Calu3 (cell line): ENCODE data around the gene BLACAT1. TPM values are rescaled to one million over a fixed set of nuclear protein-coding genes. Genes with fewer than 3 reads are reported as not detected.

Source experiments
- BruUV-seq: library from RNA; stranded (reverse); fragments of 400-500 nt; replicated peaks from 2 replicates; lab custom pipeline; 2021; lab: Mats Ljungman, UMichigan
- CTCF ChIA-PET: fragments of 300-600 bp; sonication (Branson Sonifier 250); formaldehyde crosslinking; loops from one replicate; lab custom pipeline; 2022; ENCODE audit warnings: antibody characterized with exemption; lab: Charles Lee
- DNase-seq: peaks from one replicate; pipeline ENCODE4 v3.0.0; 2022
- H3K27ac Mint-ChIP-seq: one replicate; pipeline ENCODE4 v1.8.0; 2022; ENCODE audit warnings: mixed read lengths; ENCODE audit not compliant: unreplicated experiment
- H3K27me3 Mint-ChIP-seq: one replicate; pipeline ENCODE4 v1.8.0; 2022; ENCODE audit warnings: mixed read lengths; ENCODE audit not compliant: unreplicated experiment
- H3K36me3 Mint-ChIP-seq: one replicate; pipeline ENCODE4 v1.8.0; 2022; ENCODE audit warnings: mild to moderate bottlenecking, moderate library complexity, mixed read lengths; ENCODE audit not compliant: insufficient read depth, unreplicated experiment
- H3K4me1 Mint-ChIP-seq: one replicate; pipeline ENCODE4 v1.8.0; 2022; ENCODE audit warnings: mild to moderate bottlenecking, low read depth, mixed read lengths; ENCODE audit not compliant: unreplicated experiment
- H3K4me3 Mint-ChIP-seq: one replicate; pipeline ENCODE4 v1.8.0; 2022; ENCODE audit warnings: mild to moderate bottlenecking, low read depth, moderate library complexity, mixed read lengths; ENCODE audit not compliant: unreplicated experiment
- H3K9me3 Mint-ChIP-seq: one replicate; pipeline ENCODE4 v1.8.0; 2022; ENCODE audit warnings: low read depth, mixed read lengths; ENCODE audit not compliant: unreplicated experiment
- CTCF ChIP-seq: fragments of 200-600 bp; IDR thresholded peaks from one replicate; pipeline ENCODE4 v1.8.0; 2022; ENCODE audit warnings: antibody characterized with exemption; ENCODE audit not compliant: unreplicated experiment
- intact Hi-C: fragments of 100-400 bp; cut with micrococcal nuclease; formaldehyde crosslinking; loops from one replicate; pipeline ENCODE4 v1.10.0; 2022; ENCODE audit not compliant: unreplicated experiment
- total RNA-seq: library from RNA; stranded (reverse); gene quantifications from 2 replicates; pipeline ENCODE4 v1.2.3, GENCODE V29; 2022

BLACAT1 gene
- total RNA-seq, 1 experiment from 2014 or later = 14.2 TPM

GRCh38 chr1:205441318-205441633 is 14.6 kb downstream of the BLACAT1 start:
- H3K9me3 Mint-ChIP-seq = no peaks in the 10 kb centered on the region
- CTCF ChIA-PET = interaction anchor here (0.8 to 3.4 kb wide), 18 partner anchors 9 to 106 kb away, joined by 3 to 62 read pairs (median 5); partner anchors contain the start of genes BLACAT1 and CDK18
- peak overlapping the region; percentile 36 for H3K4me3 Mint-ChIP-seq
- TF ChIP-seq CTCF = no peak
- H3K36me3 Mint-ChIP-seq = peaks cover 79% of the 10 kb centered on the region
- no TSS peak for BruUV-seq
- no peak for DNase-seq
- H3K27ac Mint-ChIP-seq = peak overlapping the region; percentile 93
- H3K4me1 Mint-ChIP-seq = peaks cover 63% of the 10 kb centered on the region
- intact Hi-C loops = no loop called here
- H3K27me3 Mint-ChIP-seq = no peaks in the 10 kb centered on the region

GRCh38 chr1:205440476-205441317 is 15.1 kb downstream of the BLACAT1 start:
- peak; percentile 96 for DNase-seq
- no peak for TF ChIP-seq CTCF
- peak overlapping the region; percentile 36 for H3K4me3 Mint-ChIP-seq
- intact Hi-C loops = no loop called here
- H3K27me3 Mint-ChIP-seq = no peaks in the 10 kb centered on the region
- CTCF ChIA-PET = interaction anchor here (0.8 to 3.4 kb wide), 18 partner anchors 9 to 105 kb away, joined by 3 to 62 read pairs (median 5); partner anchors contain the start of genes BLACAT1 and CDK18
- no peaks in the 10 kb centered on the region for H3K9me3 Mint-ChIP-seq
- TSS peak; percentile 31 for BruUV-seq
- H3K27ac Mint-ChIP-seq = peak overlapping the region; percentile 93
- peaks cover 63% of the 10 kb centered on the region for H3K4me1 Mint-ChIP-seq
- H3K36me3 Mint-ChIP-seq = peaks cover 76% of the 10 kb centered on the region

GRCh38 chr1:205440121-205440475 is 15.7 kb downstream of the BLACAT1 start:
- Mint-ChIP-seq H3K4me1 (peaks cover 63% of the 10 kb centered on the region), H3K4me3 (peak overlapping the region; percentile 7), H3K27me3 (no peaks in the 10 kb centered on the region), H3K36me3 (peaks cover 79% of the 10 kb centered on the region), H3K27ac (peak overlapping the region; percentile 93), H3K9me3 (no peaks in the 10 kb centered on the region)
- intact Hi-C loops = no loop called here
- DNase-seq = no peak
- BruUV-seq = no TSS peak
- TF ChIP-seq CTCF = no peak
- CTCF ChIA-PET = interaction anchor here (0.6 to 3.4 kb wide), 7 partner anchors 9 to 97 kb away, joined by 3 to 62 read pairs (median 18); partner anchors contain the start of gene BLACAT1

- TF ChIP-seq CTCF = peak; percentile 91
- peaks cover 83% of the 10 kb centered on the region for H3K36me3 Mint-ChIP-seq
- peak; percentile 91 for DNase-seq
- intact Hi-C loops = loop anchor here (1.0 kb wide), 1 partner anchor 47 kb away; no protein-coding TSS in a partner anchor
- peak overlapping the region; percentile 93 for H3K27ac Mint-ChIP-seq
- no TSS peak for BruUV-seq
- peaks cover 50% of the 10 kb centered on the region for H3K4me1 Mint-ChIP-seq
- peaks cover 9% of the 10 kb centered on the region for H3K27me3 Mint-ChIP-seq
- H3K4me3 Mint-ChIP-seq = no peak overlapping the region
- CTCF ChIA-PET = interaction anchor here (0.6 to 2.7 kb wide), 13 partner anchors 9 to 279 kb away, joined by 3 to 58 read pairs (median 5); no protein-coding TSS in a partner anchor
- no peaks in the 10 kb centered on the region for H3K9me3 Mint-ChIP-seq
Observed at GRCh38 chr1:205438213-205439158, 17.4 kb downstream of the BLACAT1 start.
